ENCODE results near the gene GALNT2.
A peak's percentile ranks its signal among the peaks of the same experiment; 100 is the strongest.

Gene GALNT2

DNA sequence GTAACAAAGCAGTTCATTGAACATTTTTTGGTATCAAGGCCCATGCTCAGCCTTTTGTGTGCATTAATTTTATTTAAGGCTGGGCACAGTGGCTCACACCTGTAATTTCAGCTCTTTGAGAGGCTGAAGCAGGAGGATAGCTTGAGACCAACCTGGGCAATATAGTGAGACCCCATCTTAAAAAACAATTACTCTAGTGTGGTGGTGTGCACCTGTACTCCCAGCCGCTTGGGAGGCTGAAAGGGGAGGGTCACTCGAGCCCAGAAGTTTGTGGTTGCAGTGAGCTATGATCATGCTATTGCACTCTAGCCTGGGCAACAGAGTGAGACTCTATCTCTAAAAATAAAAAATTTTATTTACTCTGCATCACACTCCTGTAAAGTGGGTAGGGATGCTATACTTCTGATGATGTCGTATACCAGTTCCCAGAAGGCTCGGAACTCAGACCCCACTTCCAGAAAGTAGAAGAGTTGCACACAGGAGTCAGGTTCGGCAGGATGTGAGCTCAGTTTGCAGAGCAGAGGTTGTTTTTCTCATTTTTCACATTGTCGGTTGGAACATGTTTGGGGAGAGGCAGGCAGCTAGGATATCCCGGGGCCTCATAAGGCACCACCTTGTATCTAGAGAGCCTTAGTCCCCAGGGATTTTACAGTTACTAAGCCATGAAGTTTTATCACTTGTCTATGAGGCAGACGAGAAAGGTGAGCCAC lies 144.6 kb downstream of the GALNT2 start:
- DNase-seq (ENCODE audit: insufficient read length, low spot score) (no peak), FAIRE-seq (no peak)
- TF ChIP-seq POLR2A (IDR thresholded peaks at IDR 0.05; ENCODE audit: low read depth, low read length) (no peak), SPI1 (IDR thresholded peaks at IDR 0.05; ENCODE audit: low read depth, low read length) (no peak), PAX5 (IDR thresholded peaks at IDR 0.05; ENCODE audit: insufficient read depth, low read length, severe bottlenecking) (no peak), POU2F2 (IDR thresholded peaks at IDR 0.05; ENCODE audit: low read depth, low read length) (no peak), POLR2AphosphoS5 (IDR thresholded peaks at IDR 0.05; ENCODE audit: low read depth, low read length) (no peak), TAF1 (IDR thresholded peaks at IDR 0.05; ENCODE audit: low read depth, low read length) (no peak)

DNA sequence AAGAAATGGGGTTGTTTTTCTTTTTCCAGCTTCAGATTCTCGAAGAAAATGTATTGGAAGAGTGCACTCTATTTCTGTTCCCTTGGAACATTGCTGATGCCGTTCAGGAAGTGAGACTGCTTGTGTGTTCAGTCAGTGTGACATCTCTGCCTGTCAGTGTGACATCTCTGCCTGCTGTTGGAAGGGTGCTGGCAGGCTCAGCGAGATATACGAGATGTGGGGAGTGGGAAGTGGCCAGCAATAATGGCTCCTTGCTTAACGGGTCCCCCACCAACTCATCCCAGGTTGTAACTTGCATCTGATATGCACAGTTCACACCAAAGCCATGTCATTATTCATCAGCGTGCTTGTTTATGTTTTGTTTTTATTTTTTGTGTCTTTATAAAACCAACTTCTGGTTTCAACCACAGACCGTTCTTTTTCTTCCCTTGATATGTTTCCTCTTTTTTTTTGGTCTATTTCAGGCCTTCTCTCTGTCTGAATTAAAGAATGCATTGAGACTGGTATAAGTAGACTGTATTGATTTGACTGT lies 145.4 kb downstream of the GALNT2 start:
- TF ChIP-seq TAF1 (IDR thresholded peaks at IDR 0.05; ENCODE audit: low read depth, low read length) = no peak
- no peak for TF ChIP-seq POLR2A (IDR thresholded peaks at IDR 0.05; ENCODE audit: low read depth, low read length)
- peak; percentile 70 for TF ChIP-seq SPI1 (IDR thresholded peaks at IDR 0.05; ENCODE audit: low read depth, low read length)
- 0 out of 2 replicates have a peak, but pooled peaks have one; percentile 45 for TF ChIP-seq POU2F2 (IDR thresholded peaks at IDR 0.05; ENCODE audit: low read depth, low read length)
- no peak for DNase-seq (ENCODE audit: insufficient read length, low spot score)
- FAIRE-seq = peak; percentile 90

DNA sequence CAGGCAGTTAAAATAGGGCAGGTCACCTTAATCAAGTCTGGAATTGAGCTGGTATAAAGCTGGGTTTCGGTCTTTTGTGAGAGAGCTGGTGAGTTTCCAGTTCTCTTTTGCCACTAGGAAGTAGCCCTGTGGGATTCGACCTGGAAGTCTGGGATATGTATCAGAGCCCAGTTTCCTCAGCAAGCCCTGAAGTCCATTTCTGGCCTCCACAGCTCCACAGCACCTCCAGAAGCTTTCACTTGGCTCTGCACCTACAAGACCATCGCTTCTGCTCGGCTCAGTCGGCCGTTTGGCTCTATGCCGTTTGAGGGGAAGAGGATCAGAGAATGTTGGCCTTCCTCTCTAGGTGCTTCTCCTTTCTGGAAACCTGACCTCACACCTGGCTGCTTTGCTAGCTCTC lies 148.0 kb downstream of the GALNT2 start:
- TF ChIP-seq PAX5 (IDR thresholded peaks at IDR 0.05; ENCODE audit: insufficient read depth, low read length, severe bottlenecking) = no peak
- no peak for TF ChIP-seq POLR2A (IDR thresholded peaks at IDR 0.05; ENCODE audit: low read depth, low read length)
- no peak for TF ChIP-seq SPI1 (IDR thresholded peaks at IDR 0.05; ENCODE audit: low read depth, low read length)
- no peak for TF ChIP-seq POLR2AphosphoS5 (IDR thresholded peaks at IDR 0.05; ENCODE audit: low read depth, low read length)
- TF ChIP-seq TAF1 (IDR thresholded peaks at IDR 0.05; ENCODE audit: low read depth, low read length) = no peak
- no peak for TF ChIP-seq POU2F2 (IDR thresholded peaks at IDR 0.05; ENCODE audit: low read depth, low read length)
- DNase-seq (ENCODE audit: insufficient read length, low spot score) = no peak
- no peak for FAIRE-seq

DNA sequence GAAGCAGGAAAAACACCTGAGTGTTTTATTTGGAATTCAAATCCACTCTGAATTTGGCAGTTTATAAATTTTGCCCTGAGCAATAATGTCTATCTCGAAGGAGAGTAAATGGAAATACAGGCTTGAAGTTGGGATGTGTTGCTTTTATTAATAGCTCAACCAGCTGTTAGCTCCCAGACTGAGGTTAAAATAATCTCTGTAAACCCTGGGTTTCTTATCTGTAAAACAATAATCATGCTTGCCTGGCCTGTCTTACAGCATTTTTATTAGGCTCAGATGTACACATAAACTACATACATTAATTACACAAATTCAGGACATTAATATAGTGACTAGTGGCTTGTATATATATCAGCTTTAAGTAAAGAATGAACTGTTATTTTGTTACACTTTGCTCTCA lies 148.5 kb downstream of the GALNT2 start:
- no peak for TF ChIP-seq POLR2A (IDR thresholded peaks at IDR 0.05; ENCODE audit: low read depth, low read length)
- TF ChIP-seq PAX5 (IDR thresholded peaks at IDR 0.05; ENCODE audit: insufficient read depth, low read length, severe bottlenecking) = no peak
- no peak for TF ChIP-seq TAF1 (IDR thresholded peaks at IDR 0.05; ENCODE audit: low read depth, low read length)
- no peak for TF ChIP-seq POLR2AphosphoS5 (IDR thresholded peaks at IDR 0.05; ENCODE audit: low read depth, low read length)
- no peak for TF ChIP-seq SPI1 (IDR thresholded peaks at IDR 0.05; ENCODE audit: low read depth, low read length)
- TF ChIP-seq POU2F2 (IDR thresholded peaks at IDR 0.05; ENCODE audit: low read depth, low read length) = no peak
- FAIRE-seq = no peak

DNA sequence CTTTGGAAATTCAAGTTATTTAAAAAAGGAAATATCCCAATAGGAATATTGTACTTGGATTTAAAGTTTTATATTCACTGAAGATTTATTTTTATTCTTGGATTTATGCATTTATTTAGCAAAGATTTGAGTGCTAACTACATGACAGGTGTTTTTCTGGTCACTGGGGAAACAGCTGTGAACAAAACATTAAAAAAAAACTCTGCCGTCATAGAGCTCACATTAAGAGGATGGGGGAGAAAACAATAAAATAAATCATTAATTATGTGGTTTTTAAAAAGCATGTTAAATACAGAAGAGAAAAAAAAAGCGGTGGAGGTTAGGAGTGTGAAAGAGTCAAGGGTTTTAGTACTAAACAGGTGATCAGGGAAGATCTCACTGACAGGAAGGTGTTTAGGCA lies 149.9 kb downstream of the GALNT2 start:
- DNase-seq (ENCODE audit: insufficient read length, low spot score) = no peak
- TF ChIP-seq TAF1 (IDR thresholded peaks at IDR 0.05; ENCODE audit: low read depth, low read length) (no peak), SPI1 (IDR thresholded peaks at IDR 0.05; ENCODE audit: low read depth, low read length) (no peak), POLR2A (IDR thresholded peaks at IDR 0.05; ENCODE audit: low read depth, low read length) (no peak), POLR2AphosphoS5 (IDR thresholded peaks at IDR 0.05; ENCODE audit: low read depth, low read length) (no peak), PAX5 (IDR thresholded peaks at IDR 0.05; ENCODE audit: insufficient read depth, low read length, severe bottlenecking) (no peak), POU2F2 (IDR thresholded peaks at IDR 0.05; ENCODE audit: low read depth, low read length) (no peak)
- FAIRE-seq = no peak

More for the DNA sequence above, 148.5 kb downstream of the GALNT2 start:
- no peak for DNase-seq (ENCODE audit: insufficient read length, low spot score)

DNA sequence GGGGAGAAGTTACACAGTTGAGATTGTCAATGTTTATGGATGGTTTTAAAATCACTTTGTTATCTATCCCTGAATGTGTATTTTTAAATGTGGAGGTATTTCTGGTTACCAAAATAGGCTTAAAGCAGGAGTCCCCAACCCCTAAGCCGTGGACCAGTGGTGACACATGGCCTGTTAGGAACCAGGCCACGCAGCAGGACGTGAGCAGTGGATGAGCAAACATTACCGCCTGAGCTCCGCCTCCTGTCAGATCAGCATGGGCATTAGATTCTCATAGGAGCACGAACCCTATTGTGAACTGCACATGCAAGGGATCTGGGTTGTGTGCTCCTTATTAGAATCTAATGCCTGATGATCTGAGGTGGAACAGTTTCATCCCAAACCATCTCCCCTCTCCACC lies 151.6 kb downstream of the GALNT2 start:
- DNase-seq (ENCODE audit: insufficient read length, low spot score) (no peak), FAIRE-seq (no peak)
- TF ChIP-seq TAF1 (IDR thresholded peaks at IDR 0.05; ENCODE audit: low read depth, low read length) (no peak), POU2F2 (IDR thresholded peaks at IDR 0.05; ENCODE audit: low read depth, low read length) (no peak), SPI1 (IDR thresholded peaks at IDR 0.05; ENCODE audit: low read depth, low read length) (no peak), POLR2AphosphoS5 (IDR thresholded peaks at IDR 0.05; ENCODE audit: low read depth, low read length) (no peak), POLR2A (IDR thresholded peaks at IDR 0.05; ENCODE audit: low read depth, low read length) (no peak), PAX5 (IDR thresholded peaks at IDR 0.05; ENCODE audit: insufficient read depth, low read length, severe bottlenecking) (no peak)

DNA sequence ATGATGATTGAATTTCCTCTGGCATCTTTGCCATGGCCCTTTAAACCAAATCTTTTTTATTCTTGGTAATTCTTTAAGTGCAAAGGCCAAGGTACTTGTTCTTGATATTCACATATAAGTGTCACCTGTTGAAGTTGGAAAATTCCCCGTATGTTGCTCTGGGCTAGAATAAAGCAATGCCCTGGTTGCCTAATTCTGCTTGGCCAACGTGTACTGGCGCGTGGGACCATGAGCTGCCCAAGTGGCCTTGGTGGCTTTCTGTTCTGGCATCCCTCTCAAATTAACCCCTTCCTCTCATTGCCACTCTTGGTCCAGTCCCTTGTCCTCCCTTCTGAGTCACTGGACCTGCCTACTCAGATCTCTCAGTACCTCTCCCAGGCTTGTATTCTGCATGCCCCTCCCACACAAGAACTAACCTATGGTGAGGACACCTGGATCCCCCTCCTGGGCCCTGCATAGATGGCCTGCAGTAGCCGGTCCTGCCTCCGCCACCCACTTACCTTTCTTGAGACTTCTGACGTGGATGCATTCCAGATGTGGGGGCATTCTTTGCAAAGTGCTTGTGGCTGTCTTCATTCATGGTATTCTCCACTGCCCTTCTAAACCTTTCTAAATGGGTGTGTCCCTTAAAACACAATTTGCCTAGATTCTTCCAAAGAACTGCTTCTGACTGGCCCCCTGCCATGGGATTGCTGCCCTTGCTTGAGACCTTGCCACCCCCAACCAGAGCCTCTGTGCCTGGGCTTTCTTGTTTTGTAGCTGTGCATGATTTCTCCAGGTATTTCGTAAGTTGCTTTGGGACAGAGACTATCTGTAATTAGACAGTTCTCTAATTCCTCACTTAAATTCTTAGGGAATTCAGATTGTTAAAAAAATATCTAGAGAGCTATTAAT lies 152.4 kb downstream of the GALNT2 start:
- DNase-seq (ENCODE audit: insufficient read length, low spot score) (no peak), FAIRE-seq (no peak)
- no peak for TF ChIP-seq PAX5 (IDR thresholded peaks at IDR 0.05; ENCODE audit: insufficient read depth, low read length, severe bottlenecking)
- no peak for TF ChIP-seq SPI1 (IDR thresholded peaks at IDR 0.05; ENCODE audit: low read depth, low read length)
- TF ChIP-seq POLR2AphosphoS5 (IDR thresholded peaks at IDR 0.05; ENCODE audit: low read depth, low read length) = no peak
- TF ChIP-seq POU2F2 (IDR thresholded peaks at IDR 0.05; ENCODE audit: low read depth, low read length) = no peak
- no peak for TF ChIP-seq TAF1 (IDR thresholded peaks at IDR 0.05; ENCODE audit: low read depth, low read length)
- no peak for TF ChIP-seq POLR2A (IDR thresholded peaks at IDR 0.05; ENCODE audit: low read depth, low read length)

DNA sequence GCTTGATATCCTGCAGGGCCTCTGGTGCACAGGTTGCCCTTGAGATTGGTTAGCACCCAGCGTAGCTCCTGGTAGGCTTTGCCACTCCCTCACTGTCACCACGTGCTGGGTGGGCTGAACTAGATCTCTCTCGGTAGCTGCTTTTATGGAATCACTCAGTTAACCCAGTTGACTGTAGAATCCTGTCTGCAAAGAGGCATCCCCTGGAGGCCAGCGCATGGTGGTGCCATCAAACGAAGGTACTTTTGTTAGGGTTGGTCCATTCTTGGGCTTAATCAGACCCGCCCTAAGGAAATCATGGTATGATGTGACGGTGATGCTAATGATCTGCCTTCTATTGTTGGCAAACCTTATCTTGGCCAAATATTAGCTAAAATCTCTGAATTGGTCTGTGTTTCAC lies 153.4 kb downstream of the GALNT2 start:
- FAIRE-seq (no peak), DNase-seq (ENCODE audit: insufficient read length, low spot score) (no peak)
- no peak for TF ChIP-seq POLR2AphosphoS5 (IDR thresholded peaks at IDR 0.05; ENCODE audit: low read depth, low read length)
- TF ChIP-seq PAX5 (IDR thresholded peaks at IDR 0.05; ENCODE audit: insufficient read depth, low read length, severe bottlenecking) = no peak
- TF ChIP-seq POU2F2 (IDR thresholded peaks at IDR 0.05; ENCODE audit: low read depth, low read length) = no peak
- TF ChIP-seq TAF1 (IDR thresholded peaks at IDR 0.05; ENCODE audit: low read depth, low read length) = no peak
- TF ChIP-seq SPI1 (IDR thresholded peaks at IDR 0.05; ENCODE audit: low read depth, low read length) = no peak
- no peak for TF ChIP-seq POLR2A (IDR thresholded peaks at IDR 0.05; ENCODE audit: low read depth, low read length)

DNA sequence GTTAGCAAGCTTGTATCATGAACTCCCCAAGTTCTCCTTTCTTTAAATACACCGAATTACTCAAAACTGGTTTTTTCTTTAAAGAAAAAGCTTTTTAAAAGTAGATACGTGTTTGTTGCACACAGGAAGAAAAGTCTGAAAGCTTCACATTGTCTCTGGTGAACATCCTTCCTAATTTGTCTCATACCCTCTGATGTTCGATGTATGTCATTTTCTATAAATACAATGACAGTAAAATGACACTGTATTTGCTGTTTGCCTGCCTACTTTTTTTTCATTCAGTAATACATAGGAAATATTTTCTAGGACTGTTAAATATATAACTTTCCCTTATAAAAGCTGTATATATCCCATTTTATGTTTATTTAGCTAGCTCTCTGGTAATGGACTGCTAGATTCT lies 153.9 kb downstream of the GALNT2 start:
- FAIRE-seq (no peak), DNase-seq (ENCODE audit: insufficient read length, low spot score) (no peak)
- TF ChIP-seq PAX5 (IDR thresholded peaks at IDR 0.05; ENCODE audit: insufficient read depth, low read length, severe bottlenecking) = no peak
- no peak for TF ChIP-seq TAF1 (IDR thresholded peaks at IDR 0.05; ENCODE audit: low read depth, low read length)
- no peak for TF ChIP-seq POLR2AphosphoS5 (IDR thresholded peaks at IDR 0.05; ENCODE audit: low read depth, low read length)
- no peak for TF ChIP-seq POU2F2 (IDR thresholded peaks at IDR 0.05; ENCODE audit: low read depth, low read length)
- no peak for TF ChIP-seq POLR2A (IDR thresholded peaks at IDR 0.05; ENCODE audit: low read depth, low read length)
- no peak for TF ChIP-seq SPI1 (IDR thresholded peaks at IDR 0.05; ENCODE audit: low read depth, low read length)
